ENCODE results near the gene B3GAT1.

The B3GAT1 gene

DNA sequence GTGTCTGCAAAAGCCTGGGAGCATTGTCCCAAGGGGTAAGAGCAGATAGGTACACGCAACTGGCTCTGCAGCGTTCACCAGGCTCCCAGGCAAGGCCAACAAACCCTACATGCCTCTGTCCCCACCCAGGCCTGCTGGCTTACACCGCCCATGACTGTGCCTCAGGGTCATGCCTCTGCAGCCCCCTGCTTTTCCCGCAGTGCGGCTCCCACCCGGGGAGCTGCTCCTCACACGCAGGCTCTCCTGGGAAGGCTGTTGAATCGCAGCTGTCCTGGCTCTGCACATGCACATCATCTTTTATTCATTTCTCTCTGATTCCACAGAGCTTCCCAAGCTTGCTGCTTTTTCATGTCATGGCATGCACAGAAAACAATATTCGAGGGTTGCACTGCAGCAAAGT, 29.2 kb upstream of the B3GAT1 start:
- DNase-seq = no peak

DNA sequence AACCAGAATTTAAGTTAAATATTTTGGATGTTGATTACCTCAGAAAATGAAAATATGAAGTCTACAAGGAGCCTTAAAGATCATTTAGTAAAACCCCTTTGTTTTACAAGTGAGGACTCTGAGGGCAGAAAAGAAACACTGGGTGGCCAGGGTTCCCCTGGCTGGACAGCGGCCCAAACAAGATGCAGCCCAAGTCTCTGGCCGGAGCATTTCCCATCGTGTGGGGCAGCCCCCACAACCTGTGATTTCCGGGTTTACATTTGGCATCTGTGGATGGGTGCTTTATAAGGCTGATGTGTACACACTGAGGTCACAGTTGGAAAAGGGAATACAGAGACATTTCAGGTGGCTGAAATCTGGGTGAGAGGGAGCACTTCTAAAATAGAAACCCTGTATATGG, 28.8 kb upstream of the B3GAT1 start:
- DNase-seq = no peak

DNA sequence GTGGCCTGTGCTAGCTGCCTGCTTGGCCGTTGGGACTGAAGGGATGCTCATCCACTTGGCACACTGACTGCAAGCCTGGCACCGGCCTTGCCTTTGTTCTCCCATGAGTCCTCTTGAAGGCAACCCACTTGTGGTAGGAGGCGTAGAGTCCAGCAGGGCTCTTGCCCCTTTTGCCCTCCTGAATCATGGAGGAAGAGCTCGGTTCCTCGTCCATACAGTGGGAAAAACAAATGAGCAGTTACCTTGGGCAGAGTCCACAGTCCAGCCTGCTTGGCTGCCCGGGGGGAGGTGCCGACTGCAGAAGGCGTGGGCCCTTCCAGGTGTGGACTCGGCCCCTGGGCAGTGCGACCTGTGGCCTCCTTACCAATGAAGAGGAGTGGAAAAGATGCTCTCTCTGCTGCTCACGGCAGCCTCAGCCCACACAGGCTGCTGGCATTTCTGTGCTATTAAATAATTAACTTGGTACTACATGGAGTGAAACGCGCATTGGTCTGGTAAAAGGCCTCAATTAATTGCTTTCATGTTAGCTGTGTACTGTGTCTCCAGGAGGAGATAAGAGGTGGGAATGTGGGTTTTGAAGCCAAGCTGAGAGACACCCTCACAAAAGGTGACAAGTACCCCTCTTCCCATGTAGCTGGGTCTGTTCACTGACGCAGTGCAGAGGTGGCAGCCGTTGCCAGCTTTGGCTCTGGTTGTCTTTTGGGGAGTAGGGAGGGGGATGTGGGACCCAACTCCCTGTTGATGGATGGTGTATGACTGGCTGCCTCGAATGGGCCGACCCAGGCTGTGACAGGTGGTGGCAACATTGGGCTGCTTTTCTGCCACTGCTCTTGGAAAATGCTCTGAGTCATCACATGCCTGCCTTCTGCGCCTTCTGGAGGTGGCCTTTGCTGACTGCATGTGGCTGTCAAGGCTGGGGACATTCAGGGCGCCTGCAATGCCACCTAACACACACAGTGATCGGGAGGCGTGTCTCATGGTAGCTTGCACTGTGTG, 26.8 kb upstream of the B3GAT1 start:
- DNase-seq = no peak

DNA sequence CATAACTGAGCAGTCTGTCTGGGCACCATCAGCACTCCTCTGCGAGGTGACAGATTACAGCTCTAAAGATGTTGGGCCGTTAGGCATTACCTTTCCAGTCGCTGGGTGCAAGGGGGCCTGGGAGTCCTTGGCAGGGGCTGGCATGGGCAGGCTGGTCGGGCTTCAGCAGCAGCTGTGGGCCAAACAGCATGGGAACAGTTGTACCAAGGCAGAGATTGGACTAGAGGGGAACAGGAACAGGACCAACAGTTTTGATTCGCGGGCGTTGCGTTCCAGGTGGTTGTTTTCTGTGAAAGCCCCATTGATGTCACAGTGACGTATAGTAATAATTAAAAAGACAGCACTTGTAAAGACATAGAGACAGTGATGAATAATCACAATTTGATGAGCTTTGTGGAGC, 25.8 kb upstream of the B3GAT1 start:
- DNase-seq = no peak

DNA sequence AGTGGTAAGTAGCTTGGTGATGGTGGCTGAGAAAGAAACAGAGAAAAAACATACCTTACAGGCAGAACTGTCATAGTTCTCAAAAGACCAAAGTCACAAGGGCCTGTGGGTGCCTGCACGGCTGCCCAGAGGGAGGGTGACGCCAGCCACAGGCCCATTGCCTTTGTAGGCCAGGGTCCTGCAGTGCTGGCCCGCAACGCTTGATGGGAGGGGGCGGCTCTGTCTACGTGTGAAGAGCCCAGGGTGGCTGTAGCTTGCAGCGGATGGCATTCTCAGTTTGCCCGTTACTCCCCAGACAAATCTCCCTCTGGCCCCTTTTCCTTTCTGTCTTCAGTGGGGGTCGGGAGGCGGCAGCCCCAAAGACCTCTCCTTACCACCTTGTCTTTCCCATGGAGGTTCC, 24.7 kb upstream of the B3GAT1 start:
- no peak for DNase-seq

DNA sequence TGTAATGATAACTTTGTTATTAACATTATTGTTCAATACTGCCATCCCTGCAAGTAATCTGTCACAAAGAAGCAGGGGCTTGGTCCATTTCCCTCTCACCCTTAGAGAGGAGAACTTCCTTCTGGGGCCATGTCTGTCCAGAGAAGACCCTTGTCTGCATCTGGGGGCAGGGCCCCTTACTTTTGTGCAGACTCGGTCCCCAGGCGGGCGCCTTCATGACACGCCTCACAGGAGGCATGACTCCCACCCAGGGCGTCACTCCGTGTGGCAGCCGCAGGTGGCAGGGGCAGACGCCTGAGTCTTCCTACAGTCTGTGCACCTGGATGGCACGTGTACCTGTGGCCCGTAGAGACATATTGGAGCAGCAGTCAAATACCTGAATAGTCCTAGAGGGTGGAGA, 21.8 kb upstream of the B3GAT1 start:
- no peak for DNase-seq

DNA sequence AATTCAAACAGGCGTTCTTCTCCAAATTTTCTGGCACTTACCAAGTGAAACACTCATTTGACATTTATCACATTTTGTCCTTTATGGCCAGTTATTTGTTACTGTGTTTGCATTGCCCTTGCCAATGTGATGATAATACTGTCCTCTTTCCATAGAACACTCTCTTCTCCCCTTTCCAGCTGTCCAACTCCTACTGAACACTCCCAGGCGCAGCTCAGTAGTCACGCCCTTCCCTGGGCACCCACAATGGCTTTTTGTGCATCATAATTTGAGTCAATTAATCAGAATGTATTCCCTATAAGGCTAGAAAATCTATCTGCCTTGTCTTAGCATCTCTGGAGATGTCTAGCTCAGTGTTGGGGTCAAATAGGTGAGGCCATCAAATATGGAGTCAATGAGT, 21.2 kb upstream of the B3GAT1 start:
- no peak for DNase-seq

DNA sequence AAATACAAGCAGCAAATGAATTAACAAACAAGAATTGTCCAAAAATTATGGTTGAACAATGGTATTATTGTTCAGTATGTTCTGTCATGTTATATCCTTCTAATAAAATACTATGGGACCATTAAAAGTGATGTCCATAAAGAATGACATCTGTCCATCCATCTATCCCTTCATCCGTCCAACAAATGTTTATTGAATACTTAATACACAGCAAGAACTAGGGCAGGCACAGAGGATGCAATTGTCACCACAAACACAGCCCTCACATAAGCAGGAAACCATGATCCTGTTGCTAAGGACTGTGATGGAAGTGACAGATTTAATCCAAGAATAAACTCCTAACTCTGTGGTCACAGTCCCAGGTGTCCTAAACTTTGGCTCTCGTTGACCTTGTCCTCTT, 20.7 kb upstream of the B3GAT1 start:
- DNase-seq = no peak

DNA sequence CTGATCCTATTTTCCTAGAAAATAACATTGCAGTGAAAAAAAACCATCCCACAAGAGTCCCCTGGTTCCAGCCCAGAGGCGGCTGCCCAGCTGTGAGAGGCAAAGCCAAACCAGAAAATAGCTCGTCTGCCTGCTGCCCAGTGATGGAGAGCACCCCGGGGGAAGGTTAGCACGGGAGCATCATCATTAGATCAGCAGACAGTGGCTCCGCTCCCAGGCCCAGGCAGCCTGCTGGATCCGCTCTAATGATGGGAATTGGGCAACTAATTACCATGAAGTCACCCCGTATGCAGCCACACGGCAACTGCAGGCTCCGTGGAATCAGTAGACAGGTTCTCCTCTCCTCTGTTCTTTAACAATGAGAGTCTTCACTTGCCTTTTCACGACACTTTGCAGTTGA, 17.1 kb upstream of the B3GAT1 start:
- DNase-seq = no peak

DNA sequence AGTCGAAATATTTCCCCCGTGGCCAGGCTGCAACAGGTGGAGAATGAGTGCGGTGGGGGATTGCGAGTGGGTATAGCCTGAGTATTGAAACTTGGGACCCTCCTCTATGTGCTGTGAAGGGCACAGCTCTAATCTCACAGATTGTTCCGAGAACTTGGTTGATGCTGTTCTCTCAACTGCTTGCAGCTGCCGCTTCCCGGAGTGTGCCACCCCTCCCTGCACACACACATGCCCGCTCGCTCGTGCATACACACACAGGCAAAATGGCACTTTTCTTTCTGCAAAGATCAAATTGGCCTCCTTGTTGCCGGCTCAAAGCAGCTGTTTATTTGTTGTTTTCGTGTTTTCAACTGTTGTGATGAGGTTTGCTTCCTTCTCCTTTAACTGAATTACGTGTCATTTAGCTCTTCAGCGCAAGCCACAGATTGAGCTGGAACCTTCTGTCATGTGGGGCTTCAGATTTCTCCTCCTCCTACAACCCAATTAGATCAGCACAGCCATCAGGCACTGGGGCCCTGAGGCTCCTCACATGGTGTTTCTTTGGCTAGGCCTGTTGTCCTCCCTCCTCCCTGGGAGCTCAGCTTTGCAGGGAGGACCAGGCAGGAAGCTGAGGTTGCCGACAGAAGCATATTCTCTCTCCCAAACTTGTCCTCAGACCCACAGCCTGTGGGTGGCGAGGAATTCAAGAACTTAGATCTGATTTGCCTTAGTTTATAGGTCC, 13.9 kb upstream of the B3GAT1 start:
- DNase-seq = no peak

DNA sequence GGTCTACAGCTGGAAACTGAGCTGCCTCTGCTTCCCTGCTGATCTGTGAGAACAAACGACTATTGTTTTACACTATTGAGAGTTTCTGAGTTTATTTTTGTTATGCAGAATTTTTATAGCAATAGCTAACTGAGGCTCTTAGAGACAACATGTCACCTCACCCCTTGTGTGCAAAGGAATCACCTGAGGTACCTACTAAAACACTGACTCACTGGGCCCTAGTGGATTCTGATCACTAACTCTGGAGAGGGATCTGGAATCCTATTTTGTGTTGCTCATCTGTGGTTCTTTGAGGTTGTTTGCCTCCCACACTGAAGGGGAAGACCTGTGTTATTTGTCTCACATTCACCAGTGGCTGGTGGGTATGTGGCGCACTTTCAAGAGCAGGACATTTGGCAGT, 13.4 kb upstream of the B3GAT1 start:
- no peak for DNase-seq

DNA sequence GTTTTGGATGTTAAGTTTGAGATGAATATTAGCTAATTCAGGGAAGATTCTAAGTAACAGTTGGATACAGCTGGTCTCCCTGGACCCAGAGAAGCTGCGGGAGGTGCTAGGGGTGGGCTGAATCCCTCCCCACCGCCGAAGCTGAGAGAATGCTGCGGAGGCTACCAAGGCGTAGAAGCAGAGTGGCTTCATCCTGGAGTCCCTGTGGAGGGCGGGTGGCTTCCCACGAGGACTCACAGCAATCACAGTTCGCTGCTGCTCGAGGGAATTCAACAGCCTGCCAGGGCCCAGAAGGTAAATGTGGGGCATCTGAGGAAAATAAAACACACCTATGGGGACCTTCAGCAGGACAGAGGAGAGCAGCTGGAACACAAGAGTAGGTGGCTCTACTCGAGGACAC, 11.1 kb upstream of the B3GAT1 start:
- DNase-seq = no peak

DNA sequence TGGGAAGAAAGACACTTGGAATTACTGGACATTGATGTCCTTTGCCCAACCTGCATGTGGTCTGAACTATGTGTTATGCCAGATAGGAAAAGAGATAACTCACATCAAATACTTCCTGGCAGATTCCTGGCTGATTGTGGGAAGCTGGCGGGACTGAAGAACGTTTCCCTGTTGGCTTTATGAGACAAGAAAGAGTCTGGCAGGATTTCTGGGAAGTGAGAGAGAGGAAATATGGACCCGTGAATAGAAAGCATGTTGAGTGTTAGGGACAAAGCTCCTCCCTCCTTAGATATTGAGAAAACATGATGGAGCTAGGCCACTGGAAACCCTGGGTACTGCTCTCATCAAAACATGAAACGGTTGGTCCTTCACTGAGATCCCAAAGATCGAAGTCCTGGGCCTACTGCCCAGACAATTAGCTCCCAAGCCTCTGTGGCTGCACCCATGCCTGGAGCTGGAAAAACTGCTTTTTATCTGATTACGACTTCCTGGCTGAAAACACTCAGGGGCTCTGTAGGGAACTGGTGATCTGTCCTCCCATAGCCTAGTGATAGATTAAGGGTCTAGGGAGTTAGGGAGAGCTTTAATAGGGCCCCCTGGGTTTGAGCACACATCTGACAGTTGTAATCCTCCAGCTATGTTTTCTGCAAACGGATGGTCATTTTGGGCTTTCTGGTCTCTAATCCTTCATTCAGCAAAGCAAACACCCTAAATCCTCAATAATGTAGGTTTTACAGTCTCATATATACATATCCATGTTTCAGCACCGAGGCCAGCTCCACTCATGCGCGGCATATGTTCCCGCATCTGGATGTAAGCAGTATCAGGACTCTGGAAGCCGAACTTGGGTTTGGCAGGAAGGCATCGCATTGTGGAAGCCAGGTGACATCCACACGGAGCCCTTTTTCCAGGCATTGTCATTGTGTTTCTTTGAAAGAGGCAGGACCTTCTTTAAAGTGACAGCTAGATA, 6.1 kb upstream of the B3GAT1 start:
- no peak for DNase-seq

DNA sequence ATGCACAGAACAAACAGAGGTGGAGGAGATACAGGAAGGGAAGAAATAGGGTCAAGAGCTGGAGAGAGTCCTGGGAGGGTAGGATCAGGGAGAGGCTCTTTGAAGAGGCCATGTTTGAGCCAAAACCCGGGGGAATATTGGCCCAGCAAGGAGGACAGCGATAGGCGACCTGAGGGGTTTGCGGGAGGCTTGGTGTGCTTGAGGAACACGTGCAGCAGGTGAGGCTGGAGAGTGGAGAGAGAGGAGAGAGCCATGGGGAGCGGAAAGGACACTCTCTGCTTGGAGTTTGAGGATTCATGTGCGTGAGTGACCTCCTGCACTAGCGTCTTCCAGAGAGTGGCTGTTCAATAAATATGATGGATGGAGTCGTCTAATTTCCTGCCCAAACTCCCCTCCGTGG, 4.7 kb upstream of the B3GAT1 start:
- no peak for DNase-seq

DNA sequence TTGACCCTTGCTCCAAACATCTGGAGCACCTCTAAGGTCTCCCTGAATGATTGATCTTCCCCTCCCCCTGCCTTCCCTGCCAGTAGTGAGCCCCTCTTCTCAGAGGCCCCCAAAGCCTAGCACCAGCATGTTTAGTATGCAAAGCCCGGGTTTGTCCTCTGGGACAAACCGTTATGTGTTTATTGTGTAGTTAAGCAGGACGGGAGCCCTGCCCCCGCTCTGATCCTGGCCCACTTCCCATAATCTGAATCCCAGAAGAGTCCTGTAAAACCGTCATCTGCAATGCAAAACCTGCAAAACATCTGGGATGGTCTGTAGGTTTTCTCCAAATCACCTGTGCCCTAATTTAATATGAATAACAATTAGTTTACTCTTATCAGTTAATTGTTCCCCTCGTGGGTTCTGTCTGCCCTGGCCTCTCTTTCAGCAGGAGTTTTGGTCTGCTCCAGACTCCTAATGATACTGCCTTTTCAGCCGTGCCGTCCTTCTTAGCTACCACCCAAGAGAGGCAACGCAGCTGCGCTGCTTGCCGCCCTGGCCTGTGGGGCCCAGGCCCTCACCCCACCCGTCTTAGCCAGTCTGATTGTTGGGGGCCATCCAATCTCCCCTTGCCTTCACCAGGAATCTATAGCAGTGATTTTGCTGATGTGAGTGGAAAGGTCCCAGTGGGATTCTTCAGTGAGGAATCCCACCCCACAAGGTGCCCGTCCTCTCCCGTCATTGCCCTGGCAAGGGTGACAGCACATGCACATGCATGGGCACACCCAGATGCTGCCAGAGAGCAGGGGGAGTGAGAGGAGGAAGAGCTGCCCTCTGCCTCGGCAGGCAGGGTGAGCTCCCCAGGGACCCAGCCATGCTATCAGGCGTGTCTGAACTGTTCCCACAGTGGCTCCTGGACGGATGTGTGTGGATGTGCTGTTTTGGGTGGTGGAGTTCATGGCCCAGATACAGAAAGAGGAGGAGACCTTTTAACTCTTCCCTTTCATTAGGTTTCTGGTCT, 3.0 kb upstream of the B3GAT1 start:
- DNase-seq = peak; percentile 25

DNA sequence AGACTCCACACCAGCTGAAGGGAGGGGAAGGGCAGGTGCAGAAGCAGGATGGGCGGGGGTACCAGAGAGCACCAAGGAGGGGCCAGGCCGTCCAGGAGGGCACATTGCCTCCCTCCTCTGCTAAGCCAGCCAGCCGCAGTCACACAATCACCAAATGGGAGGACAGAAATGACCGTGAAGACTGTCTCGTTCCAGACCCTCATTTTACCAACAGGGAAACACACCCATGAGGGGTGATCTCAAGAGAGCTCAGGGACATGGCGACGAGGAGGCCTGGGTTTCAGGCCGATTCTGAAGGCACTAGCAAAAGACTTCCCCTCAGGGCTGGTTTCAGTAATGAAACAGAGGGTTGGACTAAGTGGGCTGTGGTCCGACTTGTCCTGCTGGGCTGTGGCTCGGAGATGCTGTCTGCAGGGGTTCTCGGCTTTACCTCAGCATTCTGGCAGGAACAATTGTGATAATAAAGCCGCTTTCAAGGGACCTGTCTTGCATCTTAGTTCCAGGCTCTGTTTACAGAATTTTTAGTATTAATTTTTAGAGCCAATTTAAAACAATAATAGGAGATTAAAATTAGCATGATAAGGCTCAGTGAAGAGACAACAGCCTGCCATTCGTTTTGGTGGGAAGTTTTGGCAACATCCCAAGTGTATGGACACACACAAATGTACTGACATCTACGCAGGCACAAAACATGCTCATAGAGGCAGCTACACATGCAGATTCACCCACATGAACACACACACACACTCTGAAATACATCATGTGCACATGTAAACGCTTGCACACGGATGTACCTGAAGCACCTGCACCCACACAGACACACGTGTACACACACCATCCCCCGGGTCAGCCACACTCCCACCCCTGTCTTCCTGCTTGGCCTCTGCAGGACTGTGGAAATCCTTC, 2.0 kb upstream of the B3GAT1 start:
- DNase-seq = peak; percentile 61

DNA sequence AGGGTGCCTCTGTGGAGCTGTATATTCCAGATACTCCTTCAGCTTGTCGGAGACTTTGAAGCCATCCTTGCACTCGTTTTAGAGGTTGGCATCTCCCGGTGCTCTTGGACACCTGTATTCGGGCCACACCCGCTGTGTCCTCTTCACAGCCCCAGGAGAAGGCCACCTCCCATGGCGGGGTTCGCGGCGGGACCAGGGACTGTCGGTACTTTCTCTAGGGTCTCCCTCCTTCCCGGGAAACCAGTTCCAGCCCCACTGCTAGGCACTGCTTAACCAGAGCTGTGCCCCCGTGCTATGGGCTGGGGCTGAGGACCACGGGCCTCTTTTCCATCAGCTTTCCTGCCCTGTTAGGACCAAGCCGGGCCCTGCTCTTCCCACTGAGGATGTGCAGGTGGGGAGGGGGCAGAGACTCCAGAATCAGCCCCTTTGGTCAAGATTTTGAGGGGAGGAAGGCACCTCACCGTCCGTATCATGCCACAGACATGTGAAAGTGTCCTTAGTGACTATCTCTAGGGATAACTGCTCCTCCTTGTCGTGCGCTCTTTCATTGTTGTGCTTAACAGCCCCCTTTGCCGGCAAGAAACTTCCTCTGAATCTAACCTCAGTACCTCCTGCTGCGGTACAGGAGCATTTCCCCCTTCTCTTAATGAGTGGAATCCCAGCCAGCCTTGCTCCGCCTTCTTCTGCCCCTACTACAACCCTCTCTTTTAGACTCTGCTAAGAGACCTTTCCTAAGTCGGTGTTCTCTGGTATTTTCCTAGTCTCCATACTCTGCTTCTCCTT, 1.2 kb upstream of the B3GAT1 start:
- peak; percentile 61 for DNase-seq

DNA sequence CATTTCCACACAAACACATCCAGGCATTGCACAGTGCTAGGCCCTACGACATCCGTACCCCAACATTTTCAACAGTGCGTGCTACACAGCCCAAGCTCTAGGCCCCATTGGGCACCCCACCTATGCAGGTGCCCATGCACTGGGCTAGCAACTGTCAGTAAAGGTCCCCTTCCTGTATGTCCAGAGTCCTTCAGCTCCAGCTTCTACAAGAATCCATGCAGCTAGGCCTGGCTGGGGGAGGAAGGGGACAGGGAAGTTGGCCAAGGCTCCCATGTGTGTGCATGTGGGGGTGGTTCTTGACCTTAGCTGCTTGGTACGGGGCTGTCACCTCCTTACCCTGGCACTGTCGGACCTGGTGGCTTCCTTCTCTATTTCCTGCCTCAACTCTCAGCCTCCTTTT, 1.3 kb downstream of the B3GAT1 start:
- DNase-seq = no peak

DNA sequence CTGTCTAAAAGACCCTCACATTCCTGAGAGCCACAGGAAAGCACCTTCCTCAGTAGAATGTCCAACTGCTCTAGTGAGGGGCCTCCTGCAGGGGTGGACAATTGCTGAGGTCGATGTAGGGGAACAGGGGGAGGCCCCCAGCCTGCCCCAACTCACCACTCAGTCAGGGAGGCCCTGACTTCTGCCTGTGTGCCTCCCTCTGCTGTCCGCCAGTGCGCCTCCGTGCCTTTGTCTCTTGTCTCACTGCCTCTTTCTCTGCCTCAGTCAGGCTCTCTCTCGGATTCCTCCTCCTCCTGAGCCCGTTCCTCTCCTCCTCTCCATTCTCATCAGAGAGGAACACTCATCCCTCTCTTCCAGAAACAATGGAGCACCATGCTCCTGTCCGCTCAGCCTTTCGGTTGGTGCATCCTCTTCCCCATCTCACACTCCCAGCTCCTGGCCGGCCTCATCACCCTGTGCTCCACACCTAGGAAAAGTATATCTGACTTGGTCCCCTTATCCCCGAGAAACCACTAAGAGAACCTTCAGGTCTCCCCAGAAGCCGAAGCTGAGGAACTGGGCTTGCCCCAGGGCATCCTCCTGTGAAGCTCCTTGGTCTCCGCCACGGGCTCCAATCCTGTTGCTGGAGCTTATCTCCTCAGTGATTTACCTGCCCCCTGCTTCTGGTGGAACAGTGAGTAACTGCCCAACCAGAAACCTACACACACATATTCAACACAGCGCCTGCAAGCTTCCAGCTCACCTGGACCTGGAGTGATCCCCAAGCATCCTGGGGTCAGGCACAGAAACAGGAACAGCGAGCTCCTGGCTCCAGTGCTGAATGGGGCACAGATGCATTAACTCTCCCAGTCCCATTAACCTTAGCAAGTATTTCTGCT, 2.3 kb downstream of the B3GAT1 start:
- no peak for DNase-seq

Data from DMS79 treated with DMSO at 0.1 percent for 48 hours (cell line).